GM21529 (cell line): Measurements from ENCODE around the gene BTBD17.
A peak's percentile ranks its signal among the peaks of the same experiment; 100 is the strongest.

Source experiments
- ATAC-seq: cut with Tn5 transposase; IDR thresholded peaks from one replicate; pipeline ENCODE4 v1.9.1; 2021; ENCODE audit not compliant: unreplicated experiment

Gene BTBD17

GRCh38 chr17:74337834-74338500, 23.7 kb downstream of the BTBD17 start:
- ATAC-seq = no peak

DNA sequence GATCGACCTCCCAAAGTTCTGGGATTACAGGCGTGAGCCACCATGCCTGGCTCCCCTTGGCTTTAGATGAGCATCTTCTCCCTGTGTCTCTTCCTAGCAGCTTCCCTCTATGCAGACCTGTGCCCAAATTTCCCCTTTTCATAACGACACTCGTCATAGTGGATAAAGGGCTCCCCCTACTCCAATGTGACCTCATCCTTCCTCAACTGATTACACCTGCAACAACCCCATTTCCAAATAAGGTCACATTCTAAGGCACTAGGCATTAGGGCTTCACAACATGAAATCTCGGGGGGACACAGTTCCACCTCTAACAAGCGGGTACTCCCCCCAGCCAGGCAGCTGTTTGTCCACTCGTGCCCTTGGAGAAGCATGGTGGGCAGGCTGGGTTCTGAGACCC, 25.4 kb downstream of the BTBD17 start:
- no peak for ATAC-seq

DNA sequence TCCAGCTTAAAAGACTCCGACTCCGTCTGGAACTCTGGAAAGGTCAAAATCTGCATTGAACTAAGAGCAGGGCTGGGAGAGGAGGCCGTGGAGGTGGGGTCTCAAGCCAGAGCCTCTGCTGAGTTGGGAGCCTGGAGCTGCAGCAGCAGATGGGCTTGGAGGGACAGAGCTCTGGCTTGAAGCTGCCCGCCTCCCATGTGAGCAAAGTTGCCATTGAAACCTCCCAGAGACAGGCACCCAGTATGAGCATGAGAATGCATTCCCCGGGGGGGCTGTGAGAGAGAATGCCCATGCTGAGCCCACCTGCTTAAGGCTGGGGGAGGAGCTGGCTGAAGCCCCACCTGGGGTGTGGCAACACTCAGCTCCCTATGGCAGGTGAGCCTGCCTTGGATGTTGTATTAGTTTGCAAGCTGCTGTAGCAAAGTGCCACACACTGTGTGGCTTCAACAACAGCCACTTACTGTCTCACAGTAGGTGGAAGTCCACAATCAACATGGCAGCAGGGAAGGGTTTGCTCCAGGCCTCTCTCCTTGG, 26.1 kb downstream of the BTBD17 start:
- ATAC-seq = no peak

- ATAC-seq = no peak
Observed at GRCh38 chr17:74334393-74335039, 27.2 kb downstream of the BTBD17 start.

- ATAC-seq = no peak
Observed at GRCh38 chr17:74332763-74333283, 28.8 kb downstream of the BTBD17 start.

DNA sequence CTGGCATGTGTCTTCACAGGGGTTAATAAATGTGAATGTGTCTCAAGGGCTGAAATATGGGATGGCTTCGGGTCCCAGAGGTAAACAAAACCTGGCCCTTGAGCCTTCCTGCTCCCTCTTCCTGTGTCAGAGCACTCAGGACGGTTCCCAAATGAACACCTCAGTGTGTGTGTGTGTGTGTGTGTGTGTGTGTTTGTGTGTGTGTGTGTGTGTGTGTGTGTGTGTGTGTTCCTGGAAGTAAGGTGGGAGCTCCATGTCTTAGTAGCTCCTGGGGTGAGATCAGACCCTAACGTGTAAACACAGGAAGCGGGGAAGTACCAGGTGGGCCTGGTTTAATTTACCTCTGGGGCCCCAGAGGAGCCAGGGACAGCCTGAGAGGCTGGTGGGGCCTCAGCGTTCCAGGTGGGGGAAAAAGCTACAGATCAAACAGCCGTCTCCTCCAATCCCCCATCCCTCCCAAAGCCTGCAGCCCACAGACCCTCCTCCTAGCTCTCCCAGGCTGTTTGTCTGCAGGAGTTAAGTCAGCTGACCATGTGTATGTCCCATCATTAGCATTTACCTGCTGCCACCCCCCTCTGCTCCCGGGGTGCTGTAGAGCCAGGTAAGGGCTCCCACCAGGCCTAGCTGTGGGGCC, 29.5 kb downstream of the BTBD17 start:
- no peak for ATAC-seq

- ATAC-seq = no peak
Observed at GRCh38 chr17:74330446-74330845, 31.2 kb downstream of the BTBD17 start.

DNA sequence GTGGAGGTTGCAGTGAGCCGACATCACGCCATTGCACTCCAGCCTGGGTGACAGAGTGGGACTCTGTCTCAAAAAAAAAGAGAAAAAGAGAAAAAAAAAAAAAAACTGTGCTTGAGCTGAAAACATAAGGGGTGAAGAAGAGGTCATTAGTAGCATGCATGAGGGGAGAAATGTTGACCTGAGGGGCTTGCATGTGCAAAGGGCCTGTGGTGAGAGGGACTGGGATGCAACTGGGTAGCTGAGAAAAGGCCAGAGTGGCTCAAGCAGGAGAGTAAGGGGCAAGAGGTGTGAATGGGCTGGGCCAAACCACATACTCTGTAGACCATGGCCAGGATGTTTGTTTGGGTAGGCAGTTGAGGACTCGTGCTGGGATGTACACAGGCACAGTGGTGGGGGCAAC, 32.3 kb downstream of the BTBD17 start:
- ATAC-seq = no peak

DNA sequence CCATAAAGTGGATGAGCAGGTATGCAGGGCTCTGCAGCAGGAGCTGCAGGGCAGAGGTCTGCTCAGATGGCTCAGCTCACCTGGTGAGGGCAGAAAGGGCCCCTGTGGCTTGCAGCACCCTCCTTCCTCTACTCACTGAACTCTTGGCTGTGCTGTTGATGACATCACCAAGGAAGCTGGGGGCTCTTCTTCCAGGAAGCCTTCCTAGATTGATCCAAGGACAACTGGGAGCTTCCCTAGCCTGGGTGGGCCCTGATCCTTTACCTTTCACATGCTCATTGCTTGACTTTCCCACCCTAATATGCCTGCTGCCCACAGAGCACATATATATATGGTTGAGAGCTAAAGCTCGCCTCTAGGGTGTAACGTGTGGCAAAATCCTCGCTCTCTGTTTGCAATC, 33.2 kb downstream of the BTBD17 start:
- no peak for ATAC-seq

DNA sequence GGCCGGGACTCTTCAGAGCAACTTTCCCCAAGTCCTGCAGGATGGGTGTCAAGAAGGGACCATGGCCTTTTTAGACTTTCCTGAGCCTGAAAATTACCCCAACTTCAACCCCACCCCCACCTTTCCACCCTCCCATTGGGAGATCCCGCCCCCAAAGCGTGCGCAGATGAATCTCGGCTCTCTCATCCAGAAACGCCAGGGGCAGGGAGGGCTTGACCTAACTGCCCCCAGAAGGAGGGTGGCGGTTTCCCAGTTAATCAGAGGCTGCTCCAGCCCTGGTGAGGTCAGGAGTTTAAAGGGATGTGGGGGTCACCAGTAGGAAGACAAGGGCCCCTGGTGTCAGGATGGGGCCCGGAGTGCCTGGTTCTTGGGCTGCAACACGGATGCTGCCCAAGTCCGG, 35.2 kb downstream of the BTBD17 start:
- no peak for ATAC-seq

DNA sequence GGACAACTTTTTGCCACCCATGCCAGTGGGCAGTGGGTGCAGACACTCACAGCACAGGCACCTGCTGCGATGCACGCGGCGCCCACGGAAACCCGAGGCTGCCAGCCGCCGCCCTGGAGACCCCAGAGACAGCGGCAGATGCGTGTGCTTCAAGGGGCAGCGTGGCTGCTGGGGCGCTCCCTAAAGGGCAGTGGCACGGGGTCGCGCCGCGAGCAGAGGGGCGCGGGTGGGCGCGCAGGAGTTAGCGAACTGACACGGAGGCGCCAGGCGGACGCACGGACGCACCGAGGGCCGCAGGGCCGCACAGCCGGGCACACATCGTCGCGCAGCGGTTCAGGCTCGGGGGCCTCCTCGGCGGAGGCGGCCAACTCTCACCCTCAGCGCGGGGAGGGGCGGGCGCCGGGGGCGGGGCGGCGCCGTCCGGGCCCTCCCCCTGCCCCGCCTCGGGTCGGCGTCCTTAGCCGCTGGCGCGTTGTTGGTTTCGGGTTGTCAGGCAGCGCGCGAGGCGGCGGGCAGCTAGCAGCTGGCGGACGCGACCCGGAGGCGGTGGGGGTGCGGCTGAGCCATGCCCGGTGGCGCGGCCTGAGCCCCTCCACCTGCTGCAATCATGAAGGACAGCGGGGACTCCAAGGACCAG, 35.8 kb downstream of the BTBD17 start, which contains the start of gene KIF19:
KIF19 (plus strand) TSS at position 484 of the 637 bp plus-strand sequence; CDS start at position 608, 124 bp downstream.
- ATAC-seq = peak; percentile 47

DNA sequence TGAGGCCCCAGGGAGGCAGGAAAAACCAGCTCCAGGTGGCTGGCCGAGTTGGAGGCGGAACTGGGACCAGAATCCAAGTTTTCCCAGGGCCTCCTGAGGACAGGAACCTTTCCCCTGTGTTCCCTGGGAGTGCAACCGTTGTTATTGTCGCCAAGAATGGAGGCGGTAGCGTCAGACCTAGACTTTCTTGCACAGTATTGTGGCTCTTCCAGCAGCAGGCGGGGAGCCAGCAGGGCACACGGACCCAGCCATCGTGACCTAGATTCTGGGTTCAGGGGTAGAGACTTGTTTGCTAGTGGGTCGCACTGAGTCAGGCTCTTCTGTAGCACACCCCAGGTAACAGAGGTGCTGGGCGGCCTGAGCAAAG, 36.3 kb downstream of the BTBD17 start:
- ATAC-seq = no peak

DNA sequence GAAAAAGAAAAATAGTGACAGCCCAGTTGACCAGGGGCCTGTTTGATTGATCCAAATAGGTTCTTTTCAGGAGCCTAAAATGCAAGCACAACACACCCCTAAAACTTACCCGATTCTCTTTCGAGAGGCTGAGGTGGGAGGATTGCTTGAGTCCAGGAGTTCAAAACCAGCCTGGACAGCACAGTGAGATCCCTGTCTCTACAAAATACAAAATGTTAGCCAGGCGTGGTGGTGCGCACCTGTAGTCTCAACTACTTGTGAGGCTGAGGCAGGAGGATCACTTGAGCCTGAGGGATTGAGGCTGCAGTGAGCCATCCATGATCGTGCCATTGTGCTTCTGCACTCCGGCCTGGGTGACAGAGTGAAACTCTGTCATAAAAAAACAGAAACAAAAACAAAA, 37.1 kb downstream of the BTBD17 start:
- no peak for ATAC-seq

- no peak for ATAC-seq
Observed at GRCh38 chr17:74318391-74318790, 43.3 kb downstream of the BTBD17 start.

- ATAC-seq = no peak
Observed at GRCh38 chr17:74317071-74317470, 44.6 kb downstream of the BTBD17 start.

DNA sequence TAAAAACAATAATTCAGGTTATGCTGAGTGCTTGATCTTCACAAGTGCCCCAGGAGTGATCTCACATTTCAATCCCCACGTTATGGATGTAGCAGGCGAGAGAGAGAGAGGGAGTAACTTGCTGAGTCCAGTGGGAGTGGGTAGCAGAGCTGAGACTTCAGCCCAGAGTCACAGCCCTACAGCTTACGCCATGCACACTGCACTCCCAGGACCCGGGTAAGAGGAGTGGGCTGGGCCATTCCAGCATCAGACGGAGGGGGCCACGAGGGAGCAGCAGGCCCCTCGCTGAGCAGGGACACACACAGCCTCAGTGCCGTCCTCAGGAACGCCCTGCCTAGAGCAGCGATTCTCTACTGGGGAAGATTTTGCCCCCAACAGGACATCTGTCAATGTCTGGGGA, 45.4 kb downstream of the BTBD17 start:
- ATAC-seq = no peak

GRCh38 chr17:74314877-74315276, 46.8 kb downstream of the BTBD17 start:
- ATAC-seq = no peak

DNA sequence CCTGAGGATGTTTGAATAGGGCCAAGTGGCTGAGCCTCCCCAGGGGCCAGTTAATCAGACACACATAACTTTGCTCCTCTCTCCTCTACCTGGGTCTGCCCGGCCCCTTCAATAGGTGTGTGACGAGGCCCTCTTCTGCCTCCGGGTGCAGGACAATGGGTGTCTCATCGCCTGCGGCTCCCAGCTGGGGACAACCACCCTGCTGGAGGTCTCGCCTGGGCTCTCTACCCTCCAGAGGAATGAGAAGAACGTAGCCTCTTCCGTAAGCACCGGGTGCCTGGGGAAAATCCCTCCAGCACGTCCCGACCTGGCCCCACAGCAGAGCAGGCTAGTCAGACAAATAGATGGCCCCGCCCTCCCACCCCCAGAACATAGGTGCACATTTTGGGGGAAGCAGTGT, 51.8 kb downstream of the BTBD17 start:
- no peak for ATAC-seq

DNA sequence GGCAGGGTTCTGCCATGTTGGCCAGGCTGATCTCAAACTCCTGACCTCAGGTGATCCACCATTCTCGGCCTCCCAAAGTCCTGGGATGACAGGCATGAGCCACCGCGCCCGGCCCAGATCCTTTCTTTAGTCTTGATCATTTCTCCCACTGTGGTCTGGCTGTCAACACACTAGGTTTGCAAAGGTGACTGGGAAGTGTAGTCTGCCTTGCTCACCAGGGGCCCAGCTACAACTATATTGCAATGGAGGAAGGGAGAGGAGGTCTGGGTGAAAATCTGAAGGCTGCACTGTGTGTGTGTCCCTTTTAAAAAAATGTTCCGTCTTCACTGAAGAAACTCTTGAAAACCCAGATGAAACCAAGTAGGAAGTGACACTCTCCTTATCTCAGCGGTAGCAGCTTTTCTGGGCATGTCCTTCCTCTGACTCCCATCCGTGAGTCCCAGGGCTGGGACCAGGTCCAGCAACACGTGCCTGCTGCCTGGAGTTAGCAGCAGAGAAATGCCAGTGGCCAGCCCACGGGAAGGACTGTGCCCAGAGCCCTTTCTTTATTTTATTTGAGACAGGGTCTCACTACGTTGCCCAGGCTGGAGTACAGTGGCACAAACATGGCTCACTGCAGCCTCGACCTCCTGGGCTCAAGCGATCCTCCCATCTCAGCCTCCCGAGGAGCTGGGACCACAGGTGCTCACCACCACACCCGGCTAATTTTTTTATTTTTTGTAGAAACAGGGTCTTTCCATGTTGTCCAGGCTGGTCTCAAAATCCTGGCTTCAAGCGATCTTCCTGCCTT, 53.5 kb downstream of the BTBD17 start:
- no peak for ATAC-seq
